Uterus (tissue), 4 donors: ENCODE results near the gene CDH22. TPM values are rescaled to one million over a fixed set of nuclear protein-coding genes. Genes with fewer than 3 reads are reported as not detected.

ENCODE experiments used
- DNase-seq, 2 donors: peaks; one replicate each; pipeline ENCODE4 v3.0.0-alpha.2; 2019 to 2020
- H3K27ac ChIP-seq, 2 donors: fragments of 200-600 bp; sonication (generic); 1 replicate in 1 of 2; 2 replicates in 1 of 2; pipeline ENCODE4 v1.5.1; 2016 to 2018
- H3K27me3 ChIP-seq, 2 donors: fragments of 200-600 bp; sonication (generic); one replicate each; pipeline ENCODE4 v1.5.1; 2018 to 2019; ENCODE audit warnings: control low read depth in 1 of 2
- H3K36me3 ChIP-seq, 2 donors: fragments of 200-600 bp; sonication (generic); one replicate each; pipeline ENCODE4 v1.5.1; 2019; ENCODE audit warnings: control low read depth in 1 of 2
- H3K4me1 ChIP-seq, 2 donors: fragments of 200-600 bp; sonication (generic); one replicate each; pipeline ENCODE4 v1.5.1; 2018 to 2019; ENCODE audit warnings: control low read depth in 1 of 2
- H3K4me3 ChIP-seq, 2 donors: fragments of 200-600 bp; sonication (generic); 1 replicate in 1 of 2; 2 replicates in 1 of 2; pipeline ENCODE4 v1.5.1; 2018 to 2019; ENCODE audit warnings: mild to moderate bottlenecking in 1 of 2
- H3K9me3 ChIP-seq, 2 donors: fragments of 200-600 bp; sonication (generic); one replicate each; pipeline ENCODE4 v1.5.1; 2019; ENCODE audit warnings: control low read depth in 1 of 2
- POLR2A ChIP-seq, 2 donors: fragments of 450-650 bp; IDR thresholded peaks; one replicate each; pipeline ENCODE4 v1.6.1; 2016; ENCODE audit warnings: antibody characterized with exemption in 2 of 2, mild to moderate bottlenecking in 1 of 2, moderate library complexity in 1 of 2
- intact Hi-C: fragments of 100-400 bp; cut with DNase I; formaldehyde crosslinking; loops from one replicate; pipeline ENCODE4 v1.15.1; 2023; ENCODE audit warnings: low total_unique reads
- total RNA-seq, 4 donors: library from RNA; depleted of rRNA in 3 of 4; stranded (reverse); fragments of >200 nt in 3 of 4; gene quantifications; one replicate each; pipeline versions ENCODE4 v1.1.0 to v1.2.4, GENCODE V29; 2014 to 2023
- TF ChIP-seq, protein P1 (sequence below), 4 experiments: fragments of 200-600 bp in 2 of 4; fragments of 450-650 bp in 2 of 4; sonication (generic) in 2 of 4; IDR thresholded peaks; one replicate each; pipeline ENCODE4 v1.5.1; 2016 to 2019; ENCODE audit warnings: antibody characterized with exemption in 4 of 4, mild to moderate bottlenecking in 2 of 4, moderate library complexity in 1 of 4
- donor health status: DM: yes; HTN: yes; CAD: no.

CDH22 gene
- total RNA-seq, 4 donors from 2014 or later = 0.48 to 0.49 TPM; not detected in 2

DNA sequence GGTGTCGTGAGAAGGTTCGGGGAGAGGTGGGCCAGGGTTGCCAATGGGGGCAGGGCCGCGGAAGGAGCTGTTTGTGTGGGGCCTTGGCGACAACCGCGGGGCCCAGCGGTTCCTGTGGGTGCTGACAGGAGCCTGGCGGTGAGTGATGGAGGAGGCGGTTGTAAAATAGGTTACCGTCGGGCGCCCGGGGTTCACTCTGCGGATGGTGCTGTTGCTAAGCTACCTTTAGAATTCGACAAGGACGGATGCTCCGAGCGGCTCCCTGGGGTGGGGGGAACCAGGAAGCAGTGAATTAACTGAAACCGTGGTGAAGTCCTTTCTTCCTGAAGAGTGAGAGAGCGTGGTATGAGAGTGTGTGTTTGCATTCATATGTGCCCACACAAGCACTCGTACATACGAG, 61.7 kb downstream of the CDH22 start:
- Histone ChIP-seq H3K4me1 (no peaks in the 10 kb centered on the region), H3K36me3 (no peaks in the 10 kb centered on the region), H3K27ac (no peak overlapping the region), H3K27me3 (peaks cover 0 to 9% of the 10 kb centered on the region in 2 donors), H3K4me3 (no peak overlapping the region), H3K9me3 (no peaks in the 10 kb centered on the region)
- DNase-seq = no peak
- intact Hi-C loops = no loop called here
- TF ChIP-seq, protein P1, sequence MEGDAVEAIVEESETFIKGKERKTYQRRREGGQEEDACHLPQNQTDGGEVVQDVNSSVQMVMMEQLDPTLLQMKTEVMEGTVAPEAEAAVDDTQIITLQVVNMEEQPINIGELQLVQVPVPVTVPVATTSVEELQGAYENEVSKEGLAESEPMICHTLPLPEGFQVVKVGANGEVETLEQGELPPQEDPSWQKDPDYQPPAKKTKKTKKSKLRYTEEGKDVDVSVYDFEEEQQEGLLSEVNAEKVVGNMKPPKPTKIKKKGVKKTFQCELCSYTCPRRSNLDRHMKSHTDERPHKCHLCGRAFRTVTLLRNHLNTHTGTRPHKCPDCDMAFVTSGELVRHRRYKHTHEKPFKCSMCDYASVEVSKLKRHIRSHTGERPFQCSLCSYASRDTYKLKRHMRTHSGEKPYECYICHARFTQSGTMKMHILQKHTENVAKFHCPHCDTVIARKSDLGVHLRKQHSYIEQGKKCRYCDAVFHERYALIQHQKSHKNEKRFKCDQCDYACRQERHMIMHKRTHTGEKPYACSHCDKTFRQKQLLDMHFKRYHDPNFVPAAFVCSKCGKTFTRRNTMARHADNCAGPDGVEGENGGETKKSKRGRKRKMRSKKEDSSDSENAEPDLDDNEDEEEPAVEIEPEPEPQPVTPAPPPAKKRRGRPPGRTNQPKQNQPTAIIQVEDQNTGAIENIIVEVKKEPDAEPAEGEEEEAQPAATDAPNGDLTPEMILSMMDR (IDR thresholded peaks at IDR 0.05) = no peak
- TF ChIP-seq POLR2A (IDR thresholded peaks at IDR 0.05) = no peak

DNA sequence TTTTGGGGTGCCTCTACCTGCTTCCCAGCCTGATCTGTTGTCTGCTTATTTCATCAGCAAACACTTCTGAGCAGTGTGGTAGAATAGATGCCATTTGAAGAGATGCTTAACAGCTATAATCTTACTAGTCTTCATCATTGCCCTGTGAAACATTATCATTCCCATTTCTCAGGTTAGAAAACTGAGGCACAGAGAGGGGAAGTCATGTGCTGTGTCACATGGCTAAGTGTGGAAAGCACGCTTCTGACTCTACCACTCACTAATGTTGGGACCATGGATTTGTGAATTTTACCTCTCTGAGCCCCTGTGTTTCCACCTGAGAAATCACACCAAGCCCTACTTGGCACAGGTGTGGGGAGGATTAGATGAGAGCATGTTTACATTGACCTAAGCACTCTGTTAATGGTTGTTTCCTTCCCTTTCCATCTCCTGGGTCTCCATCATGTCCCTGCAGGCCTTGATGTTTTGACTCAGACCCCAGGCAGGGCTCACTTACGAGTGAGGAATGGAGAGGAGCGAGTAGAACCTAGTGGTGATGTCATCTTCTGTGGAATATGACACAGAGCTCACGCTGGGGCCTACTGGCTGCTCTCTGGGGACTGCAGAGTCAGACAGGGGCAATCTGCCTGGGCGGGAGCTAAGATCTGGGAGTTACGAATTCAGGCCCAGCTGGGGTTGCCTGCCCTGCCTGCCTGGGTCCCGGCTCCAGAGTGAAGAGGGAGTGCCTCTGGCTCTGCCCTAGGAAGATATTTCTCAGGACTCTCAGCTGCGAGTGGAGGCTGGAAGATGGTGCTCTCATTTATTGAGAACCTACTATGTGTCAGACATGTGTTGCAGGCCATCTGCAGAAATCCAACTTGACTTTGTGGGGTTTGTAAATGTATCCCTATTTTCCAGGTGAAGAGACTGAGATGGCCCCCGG, 64.3 kb downstream of the CDH22 start:
- no peaks in the 10 kb centered on the region for H3K9me3 ChIP-seq
- H3K27me3 ChIP-seq = peaks cover 0 to 5% of the 10 kb centered on the region in 2 donors
- intact Hi-C loops = no loop called here
- no peaks in the 10 kb centered on the region for H3K4me1 ChIP-seq
- no peak overlapping the region for H3K4me3 ChIP-seq
- TF ChIP-seq, protein P1 (IDR thresholded peaks at IDR 0.05) = no peak
- TF ChIP-seq POLR2A (IDR thresholded peaks at IDR 0.05) = no peak
- no peak overlapping the region for H3K27ac ChIP-seq
- no peaks in the 10 kb centered on the region for H3K36me3 ChIP-seq
- DNase-seq = no peak

DNA sequence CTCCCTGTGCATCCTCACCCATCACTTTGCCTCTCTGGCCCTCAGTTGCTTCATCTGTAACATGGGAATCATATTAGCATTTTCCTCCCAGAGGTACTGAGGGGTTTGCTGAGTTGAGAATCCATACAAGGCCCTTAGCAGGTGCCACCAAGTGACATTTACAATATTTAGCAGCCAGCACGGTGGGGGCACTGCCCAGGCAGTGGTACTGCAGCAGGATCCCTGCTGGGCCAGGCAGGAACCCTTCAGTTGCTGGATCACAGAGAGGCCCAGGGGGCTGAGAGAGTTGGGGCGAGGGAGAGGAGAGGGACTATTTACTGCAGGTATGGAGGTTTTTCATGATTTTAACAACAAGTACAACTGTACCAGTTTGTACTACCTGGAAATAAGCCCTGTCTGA, 65.9 kb downstream of the CDH22 start:
- TF ChIP-seq POLR2A (IDR thresholded peaks at IDR 0.05) = no peak
- TF ChIP-seq, protein P1 (IDR thresholded peaks at IDR 0.05) = no peak
- intact Hi-C loops = no loop called here
- Histone ChIP-seq H3K9me3 (no peaks in the 10 kb centered on the region), H3K27ac (no peak overlapping the region), H3K27me3 (peaks cover 0 to 5% of the 10 kb centered on the region in 2 donors), H3K4me3 (no peak overlapping the region), H3K36me3 (no peaks in the 10 kb centered on the region), H3K4me1 (no peaks in the 10 kb centered on the region)
- no peak for DNase-seq

DNA sequence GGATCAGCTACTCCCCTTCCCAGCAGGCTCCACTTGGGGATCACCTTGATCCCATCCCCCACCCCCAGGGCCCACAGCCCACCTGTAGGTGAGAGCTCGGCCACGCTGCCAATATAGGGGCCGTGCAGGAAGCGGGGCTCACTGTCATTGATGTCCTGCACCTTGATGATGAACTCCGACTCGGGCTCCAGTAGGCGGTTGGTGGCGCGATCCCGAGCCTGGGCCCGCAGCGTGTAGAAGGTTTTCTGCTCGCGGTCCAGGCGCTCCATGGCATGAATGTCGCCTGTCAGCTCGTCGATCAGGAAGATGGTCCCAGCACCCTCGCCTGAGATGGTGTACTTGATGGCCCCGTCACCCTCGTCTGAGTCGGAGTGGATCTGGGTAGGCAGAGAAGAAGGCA, 67.4 kb downstream of the CDH22 start:
- DNase-seq = no peak
- H3K36me3 ChIP-seq = no peaks in the 10 kb centered on the region
- peaks cover 0 to 2% of the 10 kb centered on the region in 2 donors for H3K27me3 ChIP-seq
- intact Hi-C loops = no loop called here
- TF ChIP-seq POLR2A (IDR thresholded peaks at IDR 0.05) = no peak
- H3K4me1 ChIP-seq = no peaks in the 10 kb centered on the region
- H3K9me3 ChIP-seq = no peaks in the 10 kb centered on the region
- no peak overlapping the region for H3K4me3 ChIP-seq
- H3K27ac ChIP-seq = no peak overlapping the region

DNA sequence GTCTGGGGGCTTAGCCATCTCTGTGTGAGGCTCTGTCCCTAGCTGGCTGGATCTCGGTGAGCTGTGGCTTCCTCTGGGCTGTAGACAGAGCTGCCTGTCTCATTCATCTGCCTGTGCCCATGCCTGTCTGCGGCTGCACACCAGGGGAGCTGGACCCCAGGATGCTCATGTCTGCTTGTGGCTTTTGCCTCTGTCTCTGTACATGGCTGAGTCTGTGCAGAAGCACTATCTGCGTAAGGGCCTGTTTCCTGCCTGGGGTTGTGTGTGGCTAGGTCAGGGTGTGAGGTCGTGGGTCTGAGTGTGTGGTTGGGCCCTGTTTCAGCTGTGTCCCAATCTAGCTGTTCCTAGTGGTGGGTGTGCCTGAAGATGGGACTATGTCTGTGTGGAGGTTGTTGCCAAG, 68.2 kb downstream of the CDH22 start:
- Histone ChIP-seq H3K27me3 (peaks cover 0 to under 1% of the 10 kb centered on the region in 2 donors), H3K4me1 (no peaks in the 10 kb centered on the region), H3K27ac (no peak overlapping the region), H3K36me3 (no peaks in the 10 kb centered on the region), H3K4me3 (no peak overlapping the region), H3K9me3 (no peaks in the 10 kb centered on the region)
- no peak for TF ChIP-seq POLR2A (IDR thresholded peaks at IDR 0.05)
- TF ChIP-seq, protein P1 (IDR thresholded peaks at IDR 0.05) = no peak
- intact Hi-C loops = no loop called here
- no peak for DNase-seq
